COLO829 (cell line): Measurements from ENCODE around the gene ZNF362.
"Not testable (repeated sequence)": the region's sequence is repeated elsewhere in the genome, so short reads cannot be mapped to it uniquely, and the experiment has no call there.

Source experiments
- DNase-seq: peaks from one replicate; pipeline ENCODE4 v3.0.0; 2012; ENCODE audit warnings: low spot score

Gene ZNF362

DNA sequence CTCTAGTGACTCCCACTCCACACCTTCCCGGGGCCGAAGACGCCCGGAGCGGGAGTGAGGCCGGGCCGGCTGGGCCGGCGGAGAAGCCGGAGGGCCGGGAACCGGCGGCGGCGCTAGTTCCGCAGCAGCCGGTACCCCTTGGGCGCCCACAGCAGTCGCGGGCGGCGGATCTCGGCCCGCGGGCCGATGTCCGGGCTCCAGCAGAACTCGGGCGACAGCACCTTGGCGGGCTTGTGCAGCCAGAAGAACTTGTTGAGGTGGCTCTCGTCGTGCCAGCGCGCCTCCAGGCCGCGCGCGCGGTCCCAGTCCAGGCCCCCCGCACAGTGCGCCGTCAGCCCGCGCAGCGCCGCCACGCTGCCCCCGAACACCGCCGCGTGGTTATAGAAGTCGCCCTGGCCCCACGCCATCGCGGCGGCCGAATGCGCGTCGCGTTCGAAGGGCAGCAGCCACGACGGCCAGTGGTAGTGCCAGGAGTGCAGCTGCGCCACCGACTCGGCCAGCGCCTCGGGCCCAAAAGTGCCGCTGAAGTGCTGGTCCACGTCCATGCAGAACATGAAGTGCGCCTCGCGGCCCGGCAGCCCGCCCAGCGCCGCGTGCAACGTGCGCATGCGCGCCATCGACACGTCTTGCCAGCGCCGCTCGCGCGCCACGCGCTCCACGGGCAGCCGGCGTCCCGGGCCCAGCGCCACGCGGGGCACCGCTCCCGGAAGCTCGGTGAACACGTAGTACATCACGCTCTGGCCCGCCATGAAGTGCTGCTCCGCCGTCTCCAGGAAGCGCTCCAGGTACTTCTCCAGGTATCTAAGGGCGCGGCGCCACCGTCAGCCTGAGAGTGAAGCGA is 50.6 kb downstream of the ZNF362 start:
- no peak for DNase-seq

DNA sequence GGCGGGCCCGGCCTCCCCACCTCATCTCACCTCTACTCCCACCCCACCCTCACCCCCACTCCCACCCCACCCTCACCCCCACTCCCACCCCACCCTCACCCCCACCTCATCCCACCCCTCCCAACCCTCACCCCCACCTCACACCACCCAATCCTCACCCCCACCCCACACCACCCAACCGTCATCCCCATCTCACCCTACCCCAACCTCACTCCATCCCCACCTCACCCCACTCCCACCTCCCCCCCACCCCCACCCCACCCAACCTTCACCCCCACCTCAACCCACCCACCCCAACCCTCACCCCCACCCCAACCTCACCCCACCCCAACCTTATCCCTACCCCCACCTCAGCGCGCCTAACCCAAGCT is 51.2 kb downstream of the ZNF362 start:
- no peak for DNase-seq

DNA sequence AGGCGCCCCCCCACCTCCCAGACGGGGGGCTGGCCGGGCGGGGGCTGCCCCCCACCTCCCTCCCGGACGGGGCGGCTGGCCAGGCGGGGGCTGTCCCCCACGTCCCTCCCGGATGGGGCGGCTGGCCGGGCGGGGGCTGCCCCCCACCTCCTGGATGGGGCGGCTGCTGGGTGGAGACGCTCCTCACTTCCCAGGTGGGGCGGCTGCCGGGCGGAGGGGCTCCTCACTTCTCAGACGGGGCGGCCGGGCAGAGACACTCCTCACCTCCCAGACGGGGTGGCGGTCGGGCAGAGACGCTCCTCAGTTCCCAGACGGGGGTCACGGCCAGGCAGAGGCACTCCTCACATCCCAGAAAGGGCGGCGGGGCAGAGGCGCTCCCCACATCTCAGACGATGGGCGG is 53.1 kb downstream of the ZNF362 start:
- not testable (repeated sequence) for DNase-seq

DNA sequence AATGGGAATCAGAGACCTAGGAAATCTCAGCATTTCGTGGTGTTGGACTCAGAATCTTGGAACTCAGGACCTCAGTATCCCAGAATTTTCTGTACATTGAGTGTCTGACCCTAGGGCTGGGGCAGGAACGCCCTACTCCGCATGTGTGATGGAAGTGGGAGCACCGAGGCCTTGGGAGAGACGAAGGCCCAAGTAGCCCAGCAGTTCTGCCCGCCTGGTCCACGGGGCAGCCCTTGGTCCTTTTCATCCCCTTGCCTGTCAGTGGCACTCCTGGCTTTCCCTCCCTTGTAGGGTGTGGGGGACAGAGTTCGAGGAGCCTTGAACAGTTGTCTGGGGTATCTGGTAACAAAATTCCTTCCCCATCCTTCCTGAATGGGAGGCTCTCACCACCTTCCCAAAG is 54.4 kb downstream of the ZNF362 start:
- DNase-seq, result no peak

DNA sequence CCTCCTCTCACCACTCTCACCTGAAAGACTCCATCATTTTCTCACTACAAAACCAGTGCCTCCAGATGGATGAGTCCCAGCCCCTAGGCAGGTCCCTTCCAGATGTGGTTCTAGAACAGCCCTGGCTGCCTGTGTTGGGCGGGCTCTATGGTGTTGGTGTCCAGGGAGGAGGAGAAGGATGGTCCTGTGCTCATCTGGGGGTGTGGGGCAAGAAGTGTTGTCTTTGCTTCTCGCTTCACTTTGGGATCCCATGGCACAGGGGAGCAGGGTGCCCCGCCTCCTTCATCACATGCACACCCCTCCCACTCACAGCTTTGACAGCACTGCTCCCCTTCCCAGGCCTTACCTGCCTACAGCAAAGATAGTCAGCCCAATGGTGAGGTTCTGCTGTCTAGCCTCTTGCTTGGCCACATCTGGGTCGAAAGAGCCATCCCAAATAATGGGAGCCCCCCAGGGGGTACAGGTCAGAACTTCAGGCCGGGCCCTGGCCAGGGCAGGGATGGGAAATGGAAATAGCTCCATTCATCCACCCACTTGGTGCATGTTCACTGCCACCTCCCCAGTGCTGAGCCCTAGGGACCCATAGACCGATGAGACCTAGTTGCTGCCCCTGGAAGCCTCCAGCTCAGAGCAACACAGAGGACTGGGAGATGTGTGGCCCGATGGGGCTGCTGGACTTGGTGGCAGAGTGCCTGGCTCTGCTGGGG is 55.6 kb downstream of the ZNF362 start:
- no peak for DNase-seq

DNA sequence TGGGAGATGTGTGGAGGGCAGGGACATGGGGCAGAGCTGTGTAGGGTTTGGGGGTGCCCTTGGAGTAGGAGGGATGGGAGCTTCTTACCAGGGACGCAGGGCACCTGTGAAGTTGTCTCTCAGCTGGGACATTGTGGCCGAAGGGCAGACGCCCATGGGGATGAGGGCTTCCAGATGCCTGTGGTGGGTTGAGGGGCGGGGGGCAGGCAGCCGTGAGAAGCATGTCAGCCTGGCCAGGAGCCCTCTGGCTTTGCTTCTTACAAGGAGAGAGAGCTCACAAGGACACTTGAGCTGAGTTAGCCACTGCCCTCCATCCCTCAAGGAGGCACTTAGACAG is 56.1 kb downstream of the ZNF362 start:
- DNase-seq, result no peak

DNA sequence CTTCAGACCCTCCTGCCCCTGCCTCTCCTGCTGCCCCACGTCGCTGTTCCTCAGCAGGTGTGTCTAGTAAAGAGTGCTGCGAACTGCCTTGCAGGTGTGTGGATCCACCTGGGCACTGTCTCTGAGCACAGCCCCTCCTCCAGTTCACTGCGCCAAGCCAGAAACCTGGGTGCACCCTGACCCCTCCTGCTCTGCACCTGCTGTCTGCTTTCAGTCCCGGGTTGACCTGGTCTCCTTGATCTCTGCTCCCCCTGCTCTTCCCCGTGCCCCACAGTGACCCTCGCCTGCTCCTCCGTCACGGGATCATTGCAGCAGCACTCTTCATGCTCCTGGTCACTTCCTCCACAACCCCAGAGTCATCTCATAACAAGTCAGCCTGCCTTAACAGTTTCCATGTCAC is 58.1 kb downstream of the ZNF362 start:
- DNase-seq, result no peak

DNA sequence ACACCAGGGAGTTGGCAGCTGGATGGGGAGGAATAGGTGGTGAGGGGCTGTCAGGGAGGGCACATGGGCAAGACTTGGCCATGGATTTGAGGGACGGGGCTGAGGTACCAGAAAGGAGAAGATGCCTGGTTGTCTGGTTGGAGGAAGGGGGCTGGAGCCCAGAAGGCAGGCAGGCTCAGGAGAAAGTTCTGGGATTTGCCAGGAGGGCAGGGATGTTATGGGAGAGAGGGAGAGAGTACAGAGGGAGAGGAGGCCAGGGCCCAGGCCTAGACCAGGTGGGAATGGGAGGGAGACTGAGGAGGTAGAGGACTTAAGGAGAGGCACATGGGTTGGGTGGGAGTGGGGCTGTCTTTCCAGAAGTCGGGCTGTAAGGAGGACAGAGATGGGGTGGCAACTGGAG is 60.3 kb downstream of the ZNF362 start:
- no peak for DNase-seq

DNA sequence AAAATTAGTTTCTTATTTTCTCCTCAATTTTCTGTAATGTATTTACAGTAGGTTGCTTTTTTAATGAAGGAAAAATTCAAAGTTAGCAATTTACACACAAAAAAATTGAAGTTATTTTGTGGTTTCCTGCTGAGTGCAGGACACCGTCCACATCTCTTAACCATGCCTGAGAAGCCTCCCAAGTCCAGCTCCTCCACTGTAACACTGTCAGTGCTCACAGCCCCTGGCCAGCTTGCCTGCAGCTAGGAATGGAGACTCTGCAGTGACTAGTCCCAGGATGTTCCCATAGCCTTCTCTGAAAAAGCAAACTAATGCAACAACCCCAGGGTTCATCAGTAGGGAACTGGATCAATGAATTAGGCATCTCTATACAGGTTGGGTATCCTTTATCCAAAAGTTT is 61.1 kb downstream of the ZNF362 start:
- no peak for DNase-seq

DNA sequence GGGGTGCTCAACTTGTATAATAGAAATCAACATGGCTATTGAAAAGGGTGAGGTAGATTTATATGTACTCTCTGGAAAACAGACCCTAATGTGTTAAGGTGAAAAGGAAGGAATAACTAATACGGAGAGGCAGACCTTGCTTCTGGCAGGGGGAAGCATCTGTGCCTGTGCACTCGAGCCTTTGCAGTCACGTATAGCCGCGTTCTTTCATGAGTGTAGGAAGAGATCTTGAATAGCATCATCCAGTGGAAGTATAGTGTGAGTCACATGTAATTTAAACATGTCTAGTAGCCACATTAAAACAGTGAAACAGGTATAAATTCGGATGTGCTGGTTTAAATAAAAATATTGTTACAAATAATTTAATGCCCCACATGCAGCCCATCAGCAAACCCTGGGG is 61.7 kb downstream of the ZNF362 start:
- no peak for DNase-seq

DNA sequence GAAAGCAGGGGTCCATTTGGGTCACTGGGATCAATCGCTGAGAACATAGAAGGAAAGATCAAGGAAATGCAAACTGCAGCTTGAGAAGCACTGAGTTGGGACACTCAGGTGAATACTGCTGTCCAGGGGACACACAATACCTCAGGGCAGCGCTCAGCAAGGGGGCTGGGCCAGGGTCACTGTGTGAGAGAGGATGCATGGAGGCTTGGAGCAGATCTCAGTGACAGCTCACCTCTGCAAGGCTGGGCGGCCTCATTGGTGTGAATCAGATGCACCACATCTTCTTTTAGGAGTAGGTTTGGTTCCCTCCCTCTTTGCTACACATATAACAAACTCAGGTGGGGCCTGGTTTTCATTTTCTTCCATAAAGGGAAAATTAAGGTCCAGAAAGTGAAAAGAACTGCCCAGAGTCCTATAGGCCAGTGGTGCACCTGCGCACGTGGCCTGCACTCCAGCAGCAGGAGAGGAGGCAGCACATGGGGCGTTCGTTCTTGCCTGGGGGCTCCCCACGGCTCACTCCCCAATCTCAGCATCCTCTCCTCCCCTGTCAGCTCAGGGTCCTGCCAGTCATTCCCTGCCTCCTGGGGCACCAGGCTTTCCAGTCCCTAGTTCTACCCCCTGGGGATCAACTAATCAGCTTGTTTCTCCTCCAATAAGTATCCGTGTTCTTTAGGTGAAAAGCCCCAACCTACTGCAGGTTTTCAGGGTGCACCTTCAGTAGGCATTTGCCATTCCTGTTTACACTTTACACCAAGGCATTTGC is 63.1 kb downstream of the ZNF362 start:
- DNase-seq, result no peak

DNA sequence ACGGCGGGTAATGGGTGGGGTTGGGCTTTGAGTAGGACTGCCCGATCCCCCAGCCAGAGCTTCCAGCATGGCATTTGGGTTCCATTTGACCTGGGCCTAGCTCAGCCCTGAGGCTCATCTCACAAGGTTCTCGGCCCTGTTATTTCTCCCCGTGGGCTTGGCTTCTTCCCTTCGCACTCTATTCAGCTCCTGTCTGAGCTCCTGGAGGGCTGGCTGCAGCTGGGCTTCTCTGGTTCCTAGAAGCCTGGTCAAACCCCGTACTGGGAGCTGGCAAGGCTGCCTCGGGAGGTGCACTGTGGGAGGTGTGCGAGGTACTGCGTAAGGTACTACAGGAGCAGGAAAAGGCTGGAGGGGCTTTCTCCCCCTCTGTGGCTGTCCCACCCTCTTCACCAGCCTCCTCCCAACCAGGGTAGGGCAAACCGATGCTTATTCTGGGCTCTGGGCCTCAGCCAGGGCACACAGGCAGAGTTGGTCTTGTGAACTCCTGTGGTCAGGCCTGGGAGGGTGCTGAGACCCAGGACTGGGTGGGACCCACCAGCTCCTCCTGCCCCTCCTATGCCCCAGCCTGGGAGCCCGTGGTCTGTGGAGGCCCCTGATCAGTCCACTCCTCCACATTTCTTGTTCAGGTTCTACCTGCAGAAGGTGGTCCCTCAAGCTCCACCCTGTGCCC is 63.8 kb downstream of the ZNF362 start:
- DNase-seq, result no peak

DNA sequence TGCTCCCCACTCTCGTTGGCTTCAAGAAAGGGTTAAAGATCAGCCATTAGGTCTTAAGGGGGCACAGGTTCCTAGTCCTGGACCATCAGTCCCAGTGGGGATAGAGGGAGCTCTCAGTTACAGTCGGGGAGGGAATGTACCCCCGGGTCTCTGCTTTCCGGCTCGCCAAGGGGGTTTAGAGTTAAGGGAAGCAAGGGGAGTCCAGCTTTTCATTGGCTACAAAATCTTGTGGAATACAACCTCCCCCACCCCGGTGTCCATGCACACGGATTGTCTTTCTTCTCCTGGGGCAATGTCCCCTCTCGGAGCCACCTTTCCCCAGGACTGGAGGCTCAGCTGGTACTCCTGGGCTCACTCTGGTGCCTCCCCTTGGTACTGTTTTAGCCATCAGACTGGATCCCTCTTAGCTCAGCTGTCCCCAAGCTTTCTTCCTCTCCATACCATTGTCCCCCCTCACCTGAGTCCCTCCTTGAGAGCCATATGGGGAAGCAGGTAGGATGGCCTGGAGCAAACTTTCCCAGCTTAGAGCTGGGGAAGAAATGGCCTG is 64.4 kb downstream of the ZNF362 start, which contains the start of gene A3GALT2:
Gene A3GALT2, minus strand, starts transcription at position 480 of the 547 bp plus-strand sequence. Its CDS starts 0 bp downstream, at position 480.
- DNase-seq, result no peak

DNA sequence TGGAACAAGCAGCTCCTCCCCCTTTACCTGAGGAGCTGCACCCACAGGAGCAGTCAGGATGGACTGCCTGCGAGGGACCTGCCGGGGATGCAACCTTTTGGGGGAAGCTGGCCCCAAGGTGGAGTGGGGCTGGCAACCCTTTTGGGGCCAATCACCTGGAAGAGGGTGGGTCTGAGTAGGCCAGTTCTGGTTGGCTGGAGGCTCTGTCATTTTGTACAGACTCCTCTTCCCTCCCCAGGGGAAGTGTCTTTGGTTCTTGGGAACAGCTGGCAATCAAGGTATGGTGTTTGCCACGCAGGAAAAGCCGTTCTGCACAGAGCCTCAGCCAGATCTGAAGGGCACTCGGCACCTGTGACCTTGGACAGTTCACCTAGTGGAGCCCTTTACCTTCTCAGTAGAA is 64.9 kb downstream of the ZNF362 start:
- no peak for DNase-seq

DNA sequence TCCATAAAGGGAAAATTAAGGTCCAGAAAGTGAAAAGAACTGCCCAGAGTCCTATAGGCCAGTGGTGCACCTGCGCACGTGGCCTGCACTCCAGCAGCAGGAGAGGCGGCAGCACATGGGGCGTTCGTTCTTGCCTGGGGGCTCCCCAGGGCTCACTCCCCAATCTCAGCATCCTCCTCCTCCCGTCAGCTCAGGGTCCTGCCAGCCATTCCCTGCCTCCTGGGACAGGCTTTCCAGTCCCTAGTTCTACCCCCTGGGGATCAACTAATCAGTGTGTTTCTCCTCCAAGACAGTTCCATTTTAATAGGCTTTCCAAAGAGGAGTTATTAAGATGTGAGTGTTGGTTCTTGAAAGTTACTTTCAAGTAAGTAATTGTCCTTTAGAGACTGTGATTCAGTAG is 65.8 kb downstream of the ZNF362 start:
- DNase-seq, result no peak

DNA sequence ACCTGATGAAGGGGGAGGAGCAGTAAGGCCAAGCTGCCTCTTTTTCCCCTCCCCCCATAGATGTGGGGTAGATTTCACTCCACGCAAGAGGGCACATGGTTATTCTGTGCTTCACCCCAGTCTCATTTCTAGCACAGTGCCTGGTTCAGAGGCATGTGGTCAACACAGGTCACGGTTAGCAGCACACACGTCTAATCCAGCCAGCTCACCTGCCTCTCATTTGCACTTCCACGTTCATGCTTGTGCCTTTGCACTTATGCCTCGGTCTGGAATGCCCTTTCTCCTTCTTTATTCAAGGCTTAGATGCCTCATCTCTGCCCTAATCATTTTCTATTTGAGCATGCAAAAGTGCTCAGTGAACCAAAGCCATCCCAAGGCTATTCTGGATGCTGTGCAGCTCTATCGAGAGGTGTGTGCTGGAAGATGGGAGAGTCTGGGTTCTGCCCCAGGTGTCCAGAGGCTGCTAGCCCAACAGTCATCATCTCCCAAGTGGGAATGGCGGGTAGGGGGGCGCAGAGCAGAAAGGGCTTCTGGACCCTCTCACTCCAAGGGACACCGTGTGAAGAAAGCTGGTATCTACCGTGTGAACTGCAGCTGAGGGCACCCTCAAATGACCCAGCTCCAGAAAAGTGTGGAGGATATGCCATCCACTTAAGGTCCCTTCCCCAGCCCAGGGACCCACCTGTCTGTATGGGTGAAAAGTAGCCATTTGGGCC is 66.7 kb downstream of the ZNF362 start:
- DNase-seq, result no peak

DNA sequence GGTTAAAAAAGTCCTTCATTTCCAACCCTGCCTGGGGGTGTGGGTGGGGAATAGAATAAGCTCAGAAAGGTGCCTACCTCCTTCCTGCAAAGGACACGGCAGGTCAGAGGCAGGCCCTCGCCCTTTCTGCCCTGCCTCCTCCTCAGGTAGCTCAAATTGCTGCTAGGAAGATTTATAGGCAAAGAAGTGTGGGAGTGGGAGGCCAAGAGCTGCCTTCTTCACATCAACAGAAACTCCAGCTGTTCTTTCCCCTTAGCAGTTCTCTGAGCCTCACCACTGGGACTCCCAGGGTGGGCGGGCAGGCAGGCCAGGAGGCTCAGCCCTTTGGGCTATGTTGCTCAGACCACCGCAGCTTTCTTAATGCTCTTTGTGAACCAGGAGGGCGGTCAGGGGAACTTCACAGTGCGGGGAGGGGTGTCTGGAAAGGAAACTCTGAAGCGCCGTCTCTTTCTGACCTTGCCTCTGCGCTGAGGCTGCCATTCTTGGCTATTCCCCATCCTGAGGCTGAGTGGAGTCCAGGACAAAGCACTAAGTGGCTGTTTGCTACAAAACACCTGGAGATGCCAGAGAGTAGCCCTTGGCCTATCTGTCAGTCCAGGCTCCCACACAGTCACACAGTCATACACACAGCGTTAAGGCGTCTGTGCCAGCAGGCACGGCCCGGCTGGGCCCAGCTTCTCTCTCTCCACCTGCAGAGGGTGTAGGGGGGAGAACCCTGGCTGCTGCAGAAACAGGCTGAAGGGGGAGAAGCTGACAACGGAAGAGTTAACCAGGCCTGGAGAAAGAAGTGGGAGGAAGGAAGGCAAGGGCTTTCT is 67.6 kb downstream of the ZNF362 start:
- no peak for DNase-seq

DNA sequence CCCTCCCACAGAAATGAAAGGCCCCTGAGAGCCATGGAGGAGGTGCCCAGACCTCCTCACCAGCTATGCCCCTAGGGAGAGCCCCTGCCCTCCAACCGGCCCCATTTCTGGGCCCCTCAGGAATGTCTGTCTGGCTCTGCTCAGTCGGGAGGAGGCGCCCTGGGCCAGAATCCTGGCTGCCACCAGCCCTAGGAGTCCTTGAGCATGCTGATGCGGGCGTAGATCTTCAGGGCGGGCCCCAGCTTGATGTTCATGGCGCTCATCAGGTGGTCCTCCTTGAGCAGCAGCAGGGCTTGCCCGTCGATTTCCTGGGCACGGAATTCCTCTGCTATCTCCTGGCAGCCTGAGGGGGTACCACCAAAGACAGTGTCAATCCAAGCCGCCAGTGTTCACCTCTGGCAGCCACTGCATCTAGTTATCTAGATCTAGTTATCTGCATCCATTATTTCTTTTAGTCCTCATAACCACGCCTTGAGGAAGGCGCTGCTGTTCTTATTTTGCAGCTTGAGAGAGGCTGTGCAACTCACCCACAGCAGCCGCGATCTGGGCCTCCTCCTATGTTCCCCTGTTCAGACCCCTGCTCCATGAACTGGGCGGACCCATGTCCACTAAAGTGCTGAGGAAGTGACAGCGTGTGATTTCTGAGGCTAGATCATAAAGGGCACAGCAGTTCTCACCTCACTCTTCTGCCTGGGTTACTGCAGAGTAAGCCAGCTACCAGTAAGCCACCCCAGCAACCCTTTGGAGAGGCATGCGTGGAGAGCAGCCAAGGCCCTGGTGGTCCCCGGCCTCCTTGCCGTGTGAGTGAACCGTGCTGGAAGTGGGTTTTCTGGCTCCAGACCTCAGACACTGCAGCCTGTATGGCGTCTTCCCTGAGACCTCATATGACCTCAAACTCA is 68.6 kb downstream of the ZNF362 start:
- no peak for DNase-seq

DNA sequence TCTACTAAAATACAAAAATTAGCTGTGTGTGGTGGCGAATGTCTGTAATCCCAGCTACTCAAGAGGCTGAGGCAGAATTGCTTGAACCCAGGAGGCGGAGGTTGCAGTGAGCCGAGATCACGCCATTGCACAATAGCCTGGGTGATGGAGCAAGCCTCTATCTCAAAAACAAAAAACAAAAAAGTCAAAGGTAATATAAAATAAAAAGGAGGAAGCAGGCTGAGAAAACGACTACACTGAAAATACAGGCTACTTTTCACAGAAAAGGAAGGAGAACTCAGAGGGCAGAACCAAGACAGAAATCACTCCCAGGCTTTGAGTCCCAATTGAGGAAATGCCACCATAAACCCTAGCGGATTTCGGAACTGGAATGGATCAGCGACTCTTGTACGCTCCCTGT is 70.5 kb downstream of the ZNF362 start:
- DNase-seq, result no peak
